GM23248 (cell line): Measurements from ENCODE around the gene TMEM74B. TPM values are rescaled to one million over a fixed set of nuclear protein-coding genes. Genes with fewer than 3 reads are reported as not detected.

Source experiments
- DNase-seq: peaks from one replicate; pipeline ENCODE4 v3.0.0-alpha.2; 2015
- H2AFZ ChIP-seq: fragments of 200-600 bp; sonication (generic); 2 replicates; pipeline ENCODE4 v1.6.1; 2016; ENCODE audit warnings: antibody characterized with exemption
- H3F3A ChIP-seq: fragments of 200-600 bp; sonication (generic); 2 replicates; pipeline ENCODE4 v1.6.1; 2016; ENCODE audit warnings: mild to moderate bottlenecking, antibody characterized with exemption, mixed run types; ENCODE audit not compliant: insufficient read depth
- H3K27ac ChIP-seq: fragments of 200-600 bp; sonication (generic); 2 replicates; pipeline ENCODE4 v1.5.1; 2016; ENCODE audit warnings: mild to moderate bottlenecking
- H3K27me3 ChIP-seq: fragments of 200-600 bp; sonication (generic); replicated peaks from 2 replicates; pipeline ENCODE4 v1.6.1; 2016; ENCODE audit warnings: mild to moderate bottlenecking; ENCODE audit not compliant: insufficient read depth
- H3K36me3 ChIP-seq: fragments of 200-600 bp; sonication (generic); 2 replicates; pipeline ENCODE4 v1.6.1; 2016; ENCODE audit warnings: low read depth, mild to moderate bottlenecking
- H3K4me1 ChIP-seq: fragments of 200-600 bp; sonication (generic); 2 replicates; pipeline ENCODE4 v1.6.1; 2016; ENCODE audit warnings: mild to moderate bottlenecking; ENCODE audit not compliant: insufficient read depth
- H3K4me2 ChIP-seq: fragments of 200-600 bp; sonication (generic); one replicate; pipeline ENCODE4 v1.6.1; 2016; ENCODE audit warnings: mild to moderate bottlenecking; ENCODE audit not compliant: unreplicated experiment
- H3K4me3 ChIP-seq: fragments of 200-600 bp; sonication (generic); 2 replicates; pipeline ENCODE4 v1.5.1; 2016; ENCODE audit warnings: mild to moderate bottlenecking
- H3K79me2 ChIP-seq: fragments of 200-600 bp; sonication (generic); 2 replicates; pipeline ENCODE4 v1.6.1; 2016; ENCODE audit warnings: mild to moderate bottlenecking; ENCODE audit not compliant: insufficient read depth
- H3K9ac ChIP-seq: fragments of 200-600 bp; sonication (generic); 2 replicates; pipeline ENCODE4 v1.6.1; 2016; ENCODE audit warnings: mild to moderate bottlenecking
- H3K9me2 ChIP-seq: fragments of 200-600 bp; sonication (generic); 2 replicates; pipeline ENCODE4 v1.6.1; 2016; ENCODE audit warnings: mixed run types, mild to moderate bottlenecking, moderate library complexity; ENCODE audit not compliant: insufficient read depth
- H3K9me3 ChIP-seq: fragments of 200-600 bp; sonication (generic); one replicate; pipeline ENCODE4 v1.6.1; 2017; ENCODE audit warnings: low read depth
- H4K20me1 ChIP-seq: fragments of 200-600 bp; sonication (generic); 2 replicates; pipeline ENCODE4 v1.6.0; 2016; ENCODE audit not compliant: insufficient read depth
- EZH2 ChIP-seq: fragments of 200-600 bp; sonication (generic); IDR thresholded peaks from 2 replicates; pipeline ENCODE4 v1.6.1; 2018; ENCODE audit warnings: antibody characterized with exemption, mild to moderate bottlenecking; ENCODE audit not compliant: insufficient read depth, poor library complexity, severe bottlenecking
- EZH2phosphoT487 ChIP-seq: fragments of 200-600 bp; sonication (generic); IDR thresholded peaks from 2 replicates; pipeline ENCODE4 v1.6.1; 2018; ENCODE audit warnings: antibody characterized with exemption, moderate library complexity, mild to moderate bottlenecking, low read depth; ENCODE audit not compliant: insufficient read depth
- WGBS, 2 experiments: methylation state at CpG; one replicate each; pipeline ENCODE4 v1.1.6; 2015 to 2017; ENCODE audit warnings: low lambda C conversion rate in 2 of 2, low coverage in 1 of 2; ENCODE audit errors: missing lambda C conversion rate in 2 of 2; 5-methylcytosine and 5-hydroxymethylcytosine counted together
- in situ Hi-C: fragments of 300-500 bp; cut with MboI; formaldehyde crosslinking; loops from 2 replicates; pipeline ENCODE4 v1.15.0; 2020
- polyA plus RNA-seq: library from polyadenylated mRNA; unstranded; fragments of >200 nt; fragmentation: Nextera tagmentation; extraction: Ambion mirVana; gene quantifications from 2 replicates; pipeline ENCODE4 v1.2.1, GENCODE V29; 2016
- total RNA-seq: library from RNA; depleted of rRNA; stranded (reverse); fragments of >200 nt; shearing (Covaris generic); gene quantifications from 2 replicates; pipeline ENCODE4 v1.2.3, GENCODE V29; 2014; rRNA removed

TMEM74B gene
- 0.43 TPM in 1 of 2 replicates, not detected in the other for total RNA-seq
- polyA plus RNA-seq, result 0.18 and 0.23 TPM in 2 replicates

DNA sequence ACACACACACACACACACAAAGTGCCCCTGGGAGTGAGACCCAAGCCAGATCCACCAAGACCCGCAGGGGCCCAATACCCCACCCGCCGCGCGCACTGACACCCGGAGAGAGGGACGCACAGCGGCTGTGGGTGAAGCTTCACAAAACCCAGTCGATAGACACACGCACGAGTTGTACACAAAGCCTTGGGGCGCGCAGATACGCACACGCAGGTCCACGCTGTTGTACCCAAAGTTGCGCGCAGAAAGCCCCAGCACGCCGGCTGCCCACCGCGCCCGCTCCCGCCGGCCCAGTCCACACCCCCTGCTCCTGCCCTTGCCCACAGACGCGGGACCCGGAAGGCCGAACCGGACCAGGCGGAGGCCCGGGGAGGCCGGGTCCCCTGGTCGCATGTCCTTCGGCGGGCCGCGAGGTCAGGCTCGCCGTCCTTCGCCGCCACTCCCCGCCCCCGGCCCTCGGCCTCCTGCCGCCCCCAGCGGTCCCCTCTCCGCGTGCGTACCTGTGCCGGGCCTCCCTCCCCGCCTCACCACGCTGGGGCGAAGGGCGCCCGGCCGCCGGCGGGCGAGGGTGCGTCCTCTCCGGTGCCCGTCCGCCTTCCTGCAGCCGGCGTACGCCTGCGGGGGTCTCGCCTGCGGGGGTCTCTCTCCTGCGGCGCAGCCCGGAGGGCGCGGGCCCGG, at the start of gene TMEM74B:
TSS of gene TMEM74B (minus strand) at position 344 of the 678 bp plus-strand sequence. CDS start 1,180 bp downstream, outside the sequence.
- Histone ChIP-seq H3K9me3 (no peaks in the 10 kb centered on the region), H3K4me2 (no peak within 1 kb of the TSS), H3K27ac (no peak within 1 kb of the TSS), H3K4me3 (peak within 1 kb of the TSS; percentile 55), H4K20me1 (no peaks in the 10 kb centered on the region), H3K36me3 (no peaks in the 10 kb centered on the region), H3K9me2 (no peaks in the 10 kb centered on the region), H3K9ac (peak within 1 kb of the TSS; percentile 5), H3K79me2 (no peaks in the 10 kb centered on the region), H3F3A (no peaks in the 10 kb centered on the region), H3K27me3 (peaks cover 40% of the 10 kb centered on the region), H3K4me1 (no peaks in the 10 kb centered on the region), H2AFZ (peak within 1 kb of the TSS; percentile 41; the same call in 1 of the 2 replicates)
- 4 to 6% methylated on average over 22 to 40 of the region's 76 CpGs for WGBS, 2 experiments
- in situ Hi-C loops, result no loop called here
- peak; percentile 25 for DNase-seq
- TF ChIP-seq EZH2phosphoT487 (peak; percentile 55; the same call in 1 of the 2 replicates), EZH2 (no peak)

- H3K27me3 ChIP-seq, result no peaks in the 10 kb centered on the region
- H3K4me2 ChIP-seq, result no peak overlapping the region
- no peaks in the 10 kb centered on the region for H3K36me3 ChIP-seq
- DNase-seq, result no peak
- TF ChIP-seq EZH2phosphoT487 (no peak), EZH2 (no peak)
- H3K9ac ChIP-seq, result no peak overlapping the region
- no peaks in the 10 kb centered on the region for H3K9me3 ChIP-seq
- no peak overlapping the region for H3K4me3 ChIP-seq
- H2AFZ ChIP-seq, result no peak overlapping the region
- WGBS, 2 experiments, result 94 to 96% methylated on average over 3 of the region's 3 CpGs
- no peaks in the 10 kb centered on the region for H4K20me1 ChIP-seq
- H3K4me1 ChIP-seq, result no peaks in the 10 kb centered on the region
- H3K27ac ChIP-seq, result no peak overlapping the region
- H3K79me2 ChIP-seq, result no peaks in the 10 kb centered on the region
- in situ Hi-C loops, result no loop called here
- no peaks in the 10 kb centered on the region for H3F3A ChIP-seq
- H3K9me2 ChIP-seq, result no peaks in the 10 kb centered on the region
These were observed 47.7 kb upstream of the TMEM74B start for GRCh38 chr20:1232286-1233111.

GRCh38 chr20:1229541-1229940, 44.8 kb upstream of the TMEM74B start:
- H3K9me2 ChIP-seq, result no peaks in the 10 kb centered on the region
- no peaks in the 10 kb centered on the region for H4K20me1 ChIP-seq
- no peak overlapping the region for H2AFZ ChIP-seq
- whole genome bisulfite sequencing, 2 experiments, result 80 to 82% methylated on average over 3 of the region's 3 CpGs
- H3K9ac ChIP-seq, result no peak overlapping the region
- H3K27ac ChIP-seq, result no peak overlapping the region
- H3K4me3 ChIP-seq, result no peak overlapping the region
- no peaks in the 10 kb centered on the region for H3K9me3 ChIP-seq
- no peak for DNase-seq
- H3K79me2 ChIP-seq, result no peaks in the 10 kb centered on the region
- no peaks in the 10 kb centered on the region for H3K27me3 ChIP-seq
- no peaks in the 10 kb centered on the region for H3K36me3 ChIP-seq
- H3F3A ChIP-seq, result no peaks in the 10 kb centered on the region
- no peak for TF ChIP-seq EZH2phosphoT487
- no peak for TF ChIP-seq EZH2
- H3K4me1 ChIP-seq, result no peaks in the 10 kb centered on the region
- H3K4me2 ChIP-seq, result no peak overlapping the region
- in situ Hi-C loops, result no loop called here

DNA sequence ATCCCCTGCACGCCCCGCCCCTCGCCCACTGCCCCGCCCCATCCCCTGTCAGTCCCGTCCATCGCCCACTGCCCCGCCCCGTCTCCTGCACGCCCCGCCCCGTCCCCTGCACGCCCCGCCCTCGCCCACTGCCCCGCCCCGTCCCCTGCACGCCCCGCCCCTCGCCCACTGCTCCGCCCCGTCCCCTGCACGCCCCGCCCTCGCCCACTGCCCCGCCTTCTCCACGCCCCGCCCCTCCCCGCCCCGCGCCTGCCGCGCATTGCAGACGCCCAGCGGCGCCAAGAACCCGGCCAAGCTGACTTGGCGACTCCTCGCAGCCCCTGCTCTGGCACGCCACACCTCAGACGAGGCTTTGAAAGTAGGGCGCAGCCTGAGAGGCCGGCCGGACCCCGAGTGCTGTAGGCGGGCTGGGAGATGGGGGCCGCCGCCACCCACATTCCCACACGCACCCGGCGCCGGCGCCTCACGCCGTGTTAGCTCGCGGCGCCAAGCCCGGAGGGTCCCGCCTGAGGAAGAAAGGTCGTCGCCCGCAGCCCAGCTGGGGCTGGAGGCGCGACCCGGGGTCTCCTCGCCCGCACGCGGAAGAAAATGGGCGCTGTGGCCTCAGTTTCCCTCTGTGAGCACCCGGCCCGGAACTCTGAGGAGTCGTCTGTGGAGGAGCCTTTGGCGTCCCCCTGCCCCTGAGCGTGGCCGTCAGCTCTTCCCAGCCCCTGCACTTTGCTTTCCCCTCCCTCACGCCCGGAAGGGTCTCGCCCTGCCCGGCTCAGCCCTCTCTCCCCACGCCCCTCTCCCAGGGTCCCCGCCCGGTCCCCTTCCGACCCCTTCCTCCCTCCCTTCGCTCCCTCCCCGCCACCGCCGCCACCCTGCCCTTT, 41.2 kb upstream of the TMEM74B start, which contains the start of gene RAD21L1:
TSS of gene RAD21L1 (plus strand) at position 262 of the 872 bp plus-strand sequence. CDS start 2,410 bp downstream, outside the sequence.
- in situ Hi-C loops, result no loop called here
- Histone ChIP-seq H3K9ac (peak within 1 kb of the TSS; percentile 78), H3K27me3 (no peaks in the 10 kb centered on the region), H3K9me2 (no peaks in the 10 kb centered on the region), H3K4me3 (peak within 1 kb of the TSS; percentile 83), H3F3A (no peaks in the 10 kb centered on the region), H3K4me1 (no peaks in the 10 kb centered on the region), H3K9me3 (no peaks in the 10 kb centered on the region), H4K20me1 (no peaks in the 10 kb centered on the region), H3K4me2 (peak within 1 kb of the TSS; percentile 96), H3K27ac (no peak within 1 kb of the TSS), H3K79me2 (no peaks in the 10 kb centered on the region), H2AFZ (peak within 1 kb of the TSS; percentile 94), H3K36me3 (no peaks in the 10 kb centered on the region)
- no peak for TF ChIP-seq EZH2
- no peak for TF ChIP-seq EZH2phosphoT487
- DNase-seq, result peak; percentile 88
- WGBS, 2 experiments, result 0 to 2% methylated on average over 35 to 82 of the region's 88 CpGs
